Measurements from ENCODE around the gene VAC14.

DNA sequence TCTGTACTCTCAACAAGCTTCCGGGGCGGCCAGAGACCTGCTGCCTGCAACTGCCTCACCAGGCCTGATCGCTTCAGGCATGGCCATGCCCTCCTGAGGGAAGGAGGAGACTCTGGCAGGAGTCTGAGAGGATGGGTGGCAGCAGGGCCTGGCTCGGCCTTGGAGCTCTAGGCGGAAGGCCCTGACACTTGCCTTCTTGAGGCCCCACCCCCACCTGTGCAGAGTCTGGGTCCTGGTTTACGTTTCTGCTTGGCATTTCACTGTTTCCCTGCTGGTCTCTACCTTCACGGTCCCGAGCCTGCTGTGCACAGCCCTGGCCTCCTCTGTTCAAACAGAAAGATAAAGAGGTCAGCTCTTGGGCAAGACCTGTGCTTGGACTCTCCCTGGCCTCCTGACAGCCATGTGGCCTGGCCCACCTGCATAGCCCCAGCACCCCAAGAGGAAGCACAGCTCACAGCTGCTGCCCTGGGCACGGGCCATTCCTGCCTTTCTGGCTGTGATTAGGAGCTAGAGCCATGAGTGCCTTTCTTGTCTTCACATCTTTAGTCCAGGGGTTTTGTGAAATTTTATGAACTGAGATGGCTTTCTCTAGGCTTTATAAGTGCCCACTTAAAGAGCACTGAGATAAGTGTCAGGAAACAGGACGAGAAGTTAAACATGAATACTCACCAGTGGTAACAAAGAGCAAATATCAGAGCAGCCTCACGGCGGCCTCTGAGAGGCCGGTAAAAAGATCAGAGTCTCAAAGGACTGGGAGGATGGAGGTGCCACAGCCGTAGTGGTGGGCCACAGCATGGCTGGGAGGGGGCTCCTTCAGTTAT is 89.5 kb downstream of the VAC14 start:
- TF ChIP-seq, protein P1, sequence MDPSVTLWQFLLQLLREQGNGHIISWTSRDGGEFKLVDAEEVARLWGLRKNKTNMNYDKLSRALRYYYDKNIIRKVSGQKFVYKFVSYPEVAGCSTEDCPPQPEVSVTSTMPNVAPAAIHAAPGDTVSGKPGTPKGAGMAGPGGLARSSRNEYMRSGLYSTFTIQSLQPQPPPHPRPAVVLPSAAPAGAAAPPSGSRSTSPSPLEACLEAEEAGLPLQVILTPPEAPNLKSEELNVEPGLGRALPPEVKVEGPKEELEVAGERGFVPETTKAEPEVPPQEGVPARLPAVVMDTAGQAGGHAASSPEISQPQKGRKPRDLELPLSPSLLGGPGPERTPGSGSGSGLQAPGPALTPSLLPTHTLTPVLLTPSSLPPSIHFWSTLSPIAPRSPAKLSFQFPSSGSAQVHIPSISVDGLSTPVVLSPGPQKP (IDR thresholded peaks at IDR 0.05; ENCODE audit: low read depth, low read length) = no peak
- TF ChIP-seq, protein P2, sequence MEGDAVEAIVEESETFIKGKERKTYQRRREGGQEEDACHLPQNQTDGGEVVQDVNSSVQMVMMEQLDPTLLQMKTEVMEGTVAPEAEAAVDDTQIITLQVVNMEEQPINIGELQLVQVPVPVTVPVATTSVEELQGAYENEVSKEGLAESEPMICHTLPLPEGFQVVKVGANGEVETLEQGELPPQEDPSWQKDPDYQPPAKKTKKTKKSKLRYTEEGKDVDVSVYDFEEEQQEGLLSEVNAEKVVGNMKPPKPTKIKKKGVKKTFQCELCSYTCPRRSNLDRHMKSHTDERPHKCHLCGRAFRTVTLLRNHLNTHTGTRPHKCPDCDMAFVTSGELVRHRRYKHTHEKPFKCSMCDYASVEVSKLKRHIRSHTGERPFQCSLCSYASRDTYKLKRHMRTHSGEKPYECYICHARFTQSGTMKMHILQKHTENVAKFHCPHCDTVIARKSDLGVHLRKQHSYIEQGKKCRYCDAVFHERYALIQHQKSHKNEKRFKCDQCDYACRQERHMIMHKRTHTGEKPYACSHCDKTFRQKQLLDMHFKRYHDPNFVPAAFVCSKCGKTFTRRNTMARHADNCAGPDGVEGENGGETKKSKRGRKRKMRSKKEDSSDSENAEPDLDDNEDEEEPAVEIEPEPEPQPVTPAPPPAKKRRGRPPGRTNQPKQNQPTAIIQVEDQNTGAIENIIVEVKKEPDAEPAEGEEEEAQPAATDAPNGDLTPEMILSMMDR (IDR thresholded peaks at IDR 0.05) = no peak

Data from A549 (cell line).